Activated CD4-positive, alpha-beta memory T cell treated with anti-CD3 and anti-CD28 coated beads for 36 hours (primary cell): Measurements from ENCODE around the gene POMT2. TPM values are rescaled to one million over a fixed set of nuclear protein-coding genes. Genes with fewer than 3 reads are reported as not detected.
"Not testable (repeated sequence)": the region's sequence is repeated elsewhere in the genome, so short reads cannot be mapped to it uniquely, and the experiment has no call there.

Experiments used
- CTCF ChIA-PET: fragments of 350-600 bp; sonication (Branson Sonifier 250); formaldehyde crosslinking; loops from one replicate; lab custom pipeline; 2021; ENCODE audit warnings: antibody characterized with exemption, inconsistent platforms; lab: Charles Lee
- POLR2A ChIA-PET: fragments of 350-600 bp; sonication (Branson Sonifier 250); formaldehyde crosslinking; loops from one replicate; lab custom pipeline; 2021; ENCODE audit warnings: antibody characterized with exemption; lab: Charles Lee
- DNase-seq: peaks from one replicate; pipeline ENCODE4 v3.0.0-alpha.2; 2020
- H3K27ac Mint-ChIP-seq: one replicate; pipeline ENCODE4 v1.8.0; 2021; ENCODE audit warnings: mixed read lengths
- H3K27me3 Mint-ChIP-seq: one replicate; pipeline ENCODE4 v1.8.0; 2021; ENCODE audit warnings: mixed read lengths
- H3K36me3 Mint-ChIP-seq: one replicate; pipeline ENCODE4 v1.8.0; 2021; ENCODE audit warnings: mixed read lengths
- H3K4me1 Mint-ChIP-seq: one replicate; pipeline ENCODE4 v1.8.0; 2021; ENCODE audit warnings: low read depth, mixed read lengths
- H3K4me3 Mint-ChIP-seq: one replicate; pipeline ENCODE4 v1.8.0; 2021; ENCODE audit warnings: mild to moderate bottlenecking, mixed read lengths
- H3K9me3 Mint-ChIP-seq: one replicate; pipeline ENCODE4 v1.8.0; 2021; ENCODE audit warnings: mixed read lengths
- intact Hi-C: fragments of 100-400 bp; cut with micrococcal nuclease; formaldehyde crosslinking; loops from one replicate; pipeline ENCODE4 v1.15.1; 2023
- total RNA-seq, 2 experiments: library from RNA; stranded (reverse); gene quantifications; one replicate each; pipeline ENCODE4 v1.2.3, GENCODE V29; 2021

The POMT2 gene
- total RNA-seq, 2 experiments from 2014 or later: 12.9 to 13.1 TPM

- intact Hi-C loops: no loop called here
- Mint-ChIP-seq H3K36me3 (peaks cover 17% of the 10 kb centered on the region), H3K27me3 (no peaks in the 10 kb centered on the region), H3K4me1 (no peaks in the 10 kb centered on the region), H3K9me3 (no peaks in the 10 kb centered on the region), H3K4me3 (no peak overlapping the region), H3K27ac (no peak overlapping the region)
- ChIA-PET POLR2A (no interaction called here), CTCF (no interaction called here)
- DNase-seq: no peak
Observed at GRCh38 chr14:77342726-77343397, 22.2 kb upstream of the POMT2 start.

GRCh38 chr14:77340389-77340788, 19.7 kb upstream of the POMT2 start:
- DNase-seq: no peak
- Mint-ChIP-seq H3K27me3 (no peaks in the 10 kb centered on the region), H3K9me3 (no peaks in the 10 kb centered on the region), H3K4me3 (no peak overlapping the region), H3K4me1 (no peaks in the 10 kb centered on the region), H3K36me3 (peaks cover 16% of the 10 kb centered on the region), H3K27ac (no peak overlapping the region)
- intact Hi-C loops: no loop called here
- CTCF ChIA-PET: interaction anchor here (1.3 kb wide), 1 partner anchor 24 kb away, joined by 3 read pairs; no protein-coding TSS in a partner anchor
- POLR2A ChIA-PET: no interaction called here

- Mint-ChIP-seq H3K9me3 (no peaks in the 10 kb centered on the region), H3K27ac (no peak overlapping the region), H3K36me3 (peaks cover 16% of the 10 kb centered on the region), H3K4me1 (no peaks in the 10 kb centered on the region), H3K27me3 (no peaks in the 10 kb centered on the region), H3K4me3 (no peak overlapping the region)
- intact Hi-C loops: no loop called here
- ChIA-PET POLR2A (no interaction called here), CTCF (interaction anchor here (1.3 kb wide), 1 partner anchor 38 kb away, joined by 4 read pairs; the partner anchor contains the start of genes SAMD15 and TMED8)
- no peak for DNase-seq
Observed at GRCh38 chr14:77339407-77339806, 18.7 kb upstream of the POMT2 start.

- H3K27ac Mint-ChIP-seq: no peak overlapping the region
Observed at GRCh38 chr14:77338302-77338701, 17.6 kb upstream of the POMT2 start.

GRCh38 chr14:77337880-77338279, 17.2 kb upstream of the POMT2 start:
- DNase-seq: no peak
- no peak overlapping the region for H3K4me3 Mint-ChIP-seq
- CTCF ChIA-PET: no interaction called here
- no peaks in the 10 kb centered on the region for H3K9me3 Mint-ChIP-seq
- intact Hi-C loops: no loop called here
- peaks cover 12% of the 10 kb centered on the region for H3K36me3 Mint-ChIP-seq
- H3K4me1 Mint-ChIP-seq: no peaks in the 10 kb centered on the region
- POLR2A ChIA-PET: no interaction called here
- no peak overlapping the region for H3K27ac Mint-ChIP-seq
- H3K27me3 Mint-ChIP-seq: no peaks in the 10 kb centered on the region

More at GRCh38 chr14:77338302-77338701, 17.6 kb upstream of the POMT2 start:
- Mint-ChIP-seq H3K36me3 (peaks cover 14% of the 10 kb centered on the region), H3K9me3 (no peaks in the 10 kb centered on the region), H3K4me3 (no peak overlapping the region), H3K27me3 (no peaks in the 10 kb centered on the region), H3K4me1 (no peaks in the 10 kb centered on the region)
- ChIA-PET POLR2A (no interaction called here), CTCF (no interaction called here)
- DNase-seq: no peak
- intact Hi-C loops: no loop called here

- H3K27me3 Mint-ChIP-seq, H3K4me3 Mint-ChIP-seq, DNase-seq, H3K4me1 Mint-ChIP-seq, H3K27ac Mint-ChIP-seq, intact Hi-C loops, POLR2A ChIA-PET, H3K9me3 Mint-ChIP-seq: not testable (repeated sequence)
- peaks cover 12% of the 10 kb centered on the region for H3K36me3 Mint-ChIP-seq
- CTCF ChIA-PET: interaction anchor here (2.9 kb wide), 1 partner anchor 21 kb away, joined by 11 read pairs; no protein-coding TSS in a partner anchor
Observed at GRCh38 chr14:77337255-77337654, 16.6 kb upstream of the POMT2 start.

GRCh38 chr14:77335576-77335975, 14.9 kb upstream of the POMT2 start:
- Mint-ChIP-seq H3K27ac (no peak overlapping the region), H3K4me3 (no peak overlapping the region), H3K9me3 (no peaks in the 10 kb centered on the region), H3K36me3 (peaks cover 2% of the 10 kb centered on the region), H3K4me1 (no peaks in the 10 kb centered on the region), H3K27me3 (no peaks in the 10 kb centered on the region)
- ChIA-PET CTCF (interaction anchor here (2.9 kb wide), 1 partner anchor 20 kb away, joined by 11 read pairs; no protein-coding TSS in a partner anchor), POLR2A (no interaction called here)
- intact Hi-C loops: no loop called here
- no peak for DNase-seq

- Mint-ChIP-seq H3K4me1 (no peaks in the 10 kb centered on the region), H3K4me3 (no peak overlapping the region), H3K36me3 (no peaks in the 10 kb centered on the region), H3K27ac (no peak overlapping the region), H3K27me3 (no peaks in the 10 kb centered on the region), H3K9me3 (no peaks in the 10 kb centered on the region)
- no peak for DNase-seq
- ChIA-PET CTCF (interaction anchor here (0.8 kb wide), 1 partner anchor 14 kb away, joined by 4 read pairs; no protein-coding TSS in a partner anchor), POLR2A (no interaction called here)
- intact Hi-C loops: no loop called here
Observed at GRCh38 chr14:77329872-77330271, 9.2 kb upstream of the POMT2 start.

- DNase-seq: no peak
- intact Hi-C loops: no loop called here
- H3K9me3 Mint-ChIP-seq: no peaks in the 10 kb centered on the region
- no peaks in the 10 kb centered on the region for H3K27me3 Mint-ChIP-seq
- ChIA-PET CTCF (no interaction called here), POLR2A (no interaction called here)
- H3K4me3 Mint-ChIP-seq: no peak overlapping the region
- no peak overlapping the region for H3K27ac Mint-ChIP-seq
- no peaks in the 10 kb centered on the region for H3K36me3 Mint-ChIP-seq
- H3K4me1 Mint-ChIP-seq: peaks cover 4% of the 10 kb centered on the region
Observed at GRCh38 chr14:77327111-77327510, 6.4 kb upstream of the POMT2 start.

- H3K4me3 Mint-ChIP-seq: no peak overlapping the region
- H3K27ac Mint-ChIP-seq: no peak overlapping the region
- no peak for DNase-seq
- no peaks in the 10 kb centered on the region for H3K36me3 Mint-ChIP-seq
- POLR2A ChIA-PET: no interaction called here
- H3K27me3 Mint-ChIP-seq: no peaks in the 10 kb centered on the region
- CTCF ChIA-PET: interaction anchor here (1.0 to 2.5 kb wide), 2 partner anchors 10 to 201 kb away, joined by 3 to 18 read pairs; no protein-coding TSS in a partner anchor
- intact Hi-C loops: no loop called here
- H3K9me3 Mint-ChIP-seq: no peaks in the 10 kb centered on the region
- peaks cover 9% of the 10 kb centered on the region for H3K4me1 Mint-ChIP-seq
Observed at GRCh38 chr14:77325746-77326094, 5.0 kb upstream of the POMT2 start.

GRCh38 chr14:77324816-77325745, 4.4 kb upstream of the POMT2 start:
- Mint-ChIP-seq H3K27ac (no peak overlapping the region), H3K4me3 (no peak overlapping the region), H3K9me3 (no peaks in the 10 kb centered on the region), H3K27me3 (no peaks in the 10 kb centered on the region), H3K4me1 (peaks cover 10% of the 10 kb centered on the region), H3K36me3 (no peaks in the 10 kb centered on the region)
- no peak for DNase-seq
- POLR2A ChIA-PET: no interaction called here
- CTCF ChIA-PET: interaction anchor here (1.0 to 2.5 kb wide), 3 partner anchors 9 to 201 kb away, joined by 3 to 18 read pairs (median 3); no protein-coding TSS in a partner anchor
- intact Hi-C loops: loop anchor here (5.0 kb wide), 1 partner anchor 368 kb away; no protein-coding TSS in a partner anchor

GRCh38 chr14:77324289-77324688, 3.6 kb upstream of the POMT2 start:
- Mint-ChIP-seq H3K27ac (no peak overlapping the region), H3K27me3 (no peaks in the 10 kb centered on the region), H3K36me3 (no peaks in the 10 kb centered on the region), H3K4me3 (no peak overlapping the region), H3K9me3 (no peaks in the 10 kb centered on the region), H3K4me1 (peaks cover 17% of the 10 kb centered on the region)
- POLR2A ChIA-PET: no interaction called here
- no peak for DNase-seq
- intact Hi-C loops: loop anchor here (5.0 kb wide), 1 partner anchor 367 kb away; no protein-coding TSS in a partner anchor
- CTCF ChIA-PET: interaction anchor here (1.0 to 2.5 kb wide), 2 partner anchors 8 to 23 kb away, joined by 3 to 18 read pairs; no protein-coding TSS in a partner anchor
